ENCODE measurements around the gene TNIP1.

- 0 out of 2 replicates have a peak, but pooled peaks have one; percentile 9 for TF ChIP-seq POLR2AphosphoS5 (IDR thresholded peaks at IDR 0.05; ENCODE audit: low read depth, low read length)
- TF ChIP-seq POLR2A (IDR thresholded peaks at IDR 0.05; ENCODE audit: low read depth, low read length): no peak
- no peak for TF ChIP-seq TAF1 (IDR thresholded peaks at IDR 0.05; ENCODE audit: low read depth, low read length)
- TF ChIP-seq SPI1 (IDR thresholded peaks at IDR 0.05; ENCODE audit: low read depth, low read length): no peak
Measured at GRCh38 chr5:151104795-151105194, 24.0 kb upstream of the TNIP1 start.

All from GM12891 (cell line).